Uterus (tissue), 4 donors: ENCODE results near the gene TEX14. TPM values are rescaled to one million over a fixed set of nuclear protein-coding genes. Genes with fewer than 3 reads are reported as not detected.

Experiments used
- DNase-seq, 2 donors: peaks; one replicate each; pipeline ENCODE4 v3.0.0-alpha.2; 2019 to 2020
- H3K27ac ChIP-seq, 2 donors: fragments of 200-600 bp; sonication (generic); 1 replicate in 1 of 2; 2 replicates in 1 of 2; pipeline ENCODE4 v1.5.1; 2016 to 2018
- H3K27me3 ChIP-seq, 2 donors: fragments of 200-600 bp; sonication (generic); one replicate each; pipeline ENCODE4 v1.5.1; 2018 to 2019; ENCODE audit warnings: control low read depth in 1 of 2
- H3K36me3 ChIP-seq, 2 donors: fragments of 200-600 bp; sonication (generic); one replicate each; pipeline ENCODE4 v1.5.1; 2019; ENCODE audit warnings: control low read depth in 1 of 2
- H3K4me1 ChIP-seq, 2 donors: fragments of 200-600 bp; sonication (generic); one replicate each; pipeline ENCODE4 v1.5.1; 2018 to 2019; ENCODE audit warnings: control low read depth in 1 of 2
- H3K4me3 ChIP-seq, 2 donors: fragments of 200-600 bp; sonication (generic); 1 replicate in 1 of 2; 2 replicates in 1 of 2; pipeline ENCODE4 v1.5.1; 2018 to 2019; ENCODE audit warnings: mild to moderate bottlenecking in 1 of 2
- H3K9me3 ChIP-seq, 2 donors: fragments of 200-600 bp; sonication (generic); one replicate each; pipeline ENCODE4 v1.5.1; 2019; ENCODE audit warnings: control low read depth in 1 of 2
- POLR2A ChIP-seq, 2 donors: fragments of 450-650 bp; IDR thresholded peaks; one replicate each; pipeline ENCODE4 v1.6.1; 2016; ENCODE audit warnings: antibody characterized with exemption in 2 of 2, mild to moderate bottlenecking in 1 of 2, moderate library complexity in 1 of 2
- intact Hi-C: fragments of 100-400 bp; cut with DNase I; formaldehyde crosslinking; loops from one replicate; pipeline ENCODE4 v1.15.1; 2023; ENCODE audit warnings: low total_unique reads
- total RNA-seq, 4 donors: library from RNA; depleted of rRNA in 3 of 4; stranded (reverse); fragments of >200 nt in 3 of 4; gene quantifications; one replicate each; pipeline versions ENCODE4 v1.1.0 to v1.2.4, GENCODE V29; 2014 to 2023
- TF ChIP-seq, protein P1 (sequence below), 4 experiments: fragments of 200-600 bp in 2 of 4; fragments of 450-650 bp in 2 of 4; sonication (generic) in 2 of 4; IDR thresholded peaks; one replicate each; pipeline ENCODE4 v1.5.1; 2016 to 2019; ENCODE audit warnings: antibody characterized with exemption in 4 of 4, mild to moderate bottlenecking in 2 of 4, moderate library complexity in 1 of 4
- donor health status: DM: yes; HTN: yes; CAD: no.

TEX14 gene
- total RNA-seq, 4 donors from 2014 or later: 0.28 to 0.55 (median 0.29) TPM; not detected in 1

- H3K27ac ChIP-seq: no peak overlapping the region
- no peak overlapping the region for H3K4me3 ChIP-seq
- intact Hi-C loops: no loop called here
- H3K9me3 ChIP-seq: no peaks in the 10 kb centered on the region
- TF ChIP-seq, protein P1, sequence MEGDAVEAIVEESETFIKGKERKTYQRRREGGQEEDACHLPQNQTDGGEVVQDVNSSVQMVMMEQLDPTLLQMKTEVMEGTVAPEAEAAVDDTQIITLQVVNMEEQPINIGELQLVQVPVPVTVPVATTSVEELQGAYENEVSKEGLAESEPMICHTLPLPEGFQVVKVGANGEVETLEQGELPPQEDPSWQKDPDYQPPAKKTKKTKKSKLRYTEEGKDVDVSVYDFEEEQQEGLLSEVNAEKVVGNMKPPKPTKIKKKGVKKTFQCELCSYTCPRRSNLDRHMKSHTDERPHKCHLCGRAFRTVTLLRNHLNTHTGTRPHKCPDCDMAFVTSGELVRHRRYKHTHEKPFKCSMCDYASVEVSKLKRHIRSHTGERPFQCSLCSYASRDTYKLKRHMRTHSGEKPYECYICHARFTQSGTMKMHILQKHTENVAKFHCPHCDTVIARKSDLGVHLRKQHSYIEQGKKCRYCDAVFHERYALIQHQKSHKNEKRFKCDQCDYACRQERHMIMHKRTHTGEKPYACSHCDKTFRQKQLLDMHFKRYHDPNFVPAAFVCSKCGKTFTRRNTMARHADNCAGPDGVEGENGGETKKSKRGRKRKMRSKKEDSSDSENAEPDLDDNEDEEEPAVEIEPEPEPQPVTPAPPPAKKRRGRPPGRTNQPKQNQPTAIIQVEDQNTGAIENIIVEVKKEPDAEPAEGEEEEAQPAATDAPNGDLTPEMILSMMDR (IDR thresholded peaks at IDR 0.05): no peak
- TF ChIP-seq POLR2A (IDR thresholded peaks at IDR 0.05): no peak
- H3K27me3 ChIP-seq: no peaks in the 10 kb centered on the region
- no peaks in the 10 kb centered on the region for H3K36me3 ChIP-seq
- no peaks in the 10 kb centered on the region for H3K4me1 ChIP-seq
- DNase-seq: no peak
Observed at GRCh38 chr17:58615768-58616659, 75.8 kb downstream of the TEX14 start.

GRCh38 chr17:58614859-58615459 is 76.9 kb downstream of the TEX14 start:
- no peaks in the 10 kb centered on the region for H3K36me3 ChIP-seq
- no peak overlapping the region for H3K4me3 ChIP-seq
- intact Hi-C loops: no loop called here
- TF ChIP-seq, protein P1 (IDR thresholded peaks at IDR 0.05): no peak
- no peak for TF ChIP-seq POLR2A (IDR thresholded peaks at IDR 0.05)
- no peaks in the 10 kb centered on the region for H3K27me3 ChIP-seq
- H3K4me1 ChIP-seq: no peaks in the 10 kb centered on the region
- no peak overlapping the region for H3K27ac ChIP-seq
- no peaks in the 10 kb centered on the region for H3K9me3 ChIP-seq
- no peak for DNase-seq

DNA sequence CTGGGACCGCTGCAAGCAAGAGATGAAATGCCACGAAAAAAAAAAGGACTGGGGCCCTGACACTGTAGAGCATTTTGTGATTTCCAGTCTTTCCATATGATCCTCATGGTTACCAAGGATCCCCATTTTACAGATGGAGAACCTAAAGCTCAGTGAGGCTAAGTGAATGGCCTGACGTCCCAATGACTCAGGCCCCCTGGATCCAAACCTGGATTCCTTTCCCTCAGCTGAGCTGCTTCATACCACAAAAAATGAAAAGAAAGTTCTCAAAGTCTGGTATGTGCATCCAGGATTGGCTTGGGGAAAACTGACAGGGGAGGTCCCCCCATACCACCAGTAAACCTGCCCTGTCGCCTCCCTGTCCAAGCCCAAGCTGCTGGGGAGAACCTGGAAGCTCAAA is 80.5 kb downstream of the TEX14 start:
- Histone ChIP-seq H3K27me3 (no peaks in the 10 kb centered on the region), H3K27ac (no peak overlapping the region), H3K9me3 (no peaks in the 10 kb centered on the region), H3K4me1 (no peaks in the 10 kb centered on the region), H3K4me3 (no peak overlapping the region), H3K36me3 (no peaks in the 10 kb centered on the region)
- TF ChIP-seq, protein P1 (IDR thresholded peaks at IDR 0.05): no peak
- no peak for TF ChIP-seq POLR2A (IDR thresholded peaks at IDR 0.05)
- no peak for DNase-seq
- intact Hi-C loops: no loop called here

DNA sequence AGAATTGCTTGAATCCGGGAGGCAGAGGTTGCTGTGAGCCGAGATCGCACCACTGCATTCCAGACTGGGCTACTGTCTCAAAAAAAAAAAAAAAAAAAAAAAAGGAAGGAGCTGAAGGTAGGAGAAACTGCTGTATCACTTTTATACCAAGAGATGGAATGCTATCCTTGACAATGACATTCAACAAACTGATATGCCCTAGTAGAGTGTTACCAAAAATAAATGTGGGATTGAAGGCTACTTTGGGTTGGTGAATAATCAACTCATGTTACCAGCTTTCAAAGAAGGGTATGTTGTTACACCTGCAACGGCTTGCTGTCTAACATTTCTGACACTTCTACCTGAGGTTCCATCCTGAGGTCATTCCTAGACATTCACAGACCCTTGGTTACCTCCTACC is 84.9 kb downstream of the TEX14 start:
- Histone ChIP-seq H3K27me3 (no peaks in the 10 kb centered on the region), H3K4me1 (no peaks in the 10 kb centered on the region), H3K36me3 (no peaks in the 10 kb centered on the region), H3K4me3 (no peak overlapping the region), H3K27ac (no peak overlapping the region), H3K9me3 (no peaks in the 10 kb centered on the region)
- no peak for DNase-seq
- TF ChIP-seq, protein P1 (IDR thresholded peaks at IDR 0.05): no peak
- TF ChIP-seq POLR2A (IDR thresholded peaks at IDR 0.05): no peak
- intact Hi-C loops: no loop called here

DNA sequence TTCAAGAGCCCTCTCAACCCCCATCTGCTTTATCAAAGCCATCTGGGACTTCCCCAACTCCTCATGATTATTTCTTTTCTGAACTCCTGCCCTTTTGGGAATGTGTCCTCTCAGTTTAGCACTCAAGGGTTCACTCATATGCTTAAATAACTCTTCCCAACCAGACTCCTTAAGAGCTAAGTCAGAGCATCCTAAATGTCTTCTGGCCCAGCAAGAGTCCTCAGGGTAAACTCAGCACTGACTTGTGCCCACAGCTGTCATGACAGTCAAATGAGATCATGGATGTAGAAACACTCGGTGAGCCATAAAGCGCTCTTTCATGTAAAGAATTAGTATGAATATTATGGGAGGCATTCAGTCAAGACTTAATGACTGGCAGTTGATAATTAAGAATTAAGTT is 85.9 kb downstream of the TEX14 start:
- Histone ChIP-seq H3K4me3 (no peak overlapping the region), H3K27ac (no peak overlapping the region), H3K4me1 (no peaks in the 10 kb centered on the region), H3K27me3 (no peaks in the 10 kb centered on the region), H3K9me3 (no peaks in the 10 kb centered on the region), H3K36me3 (no peaks in the 10 kb centered on the region)
- DNase-seq: no peak
- intact Hi-C loops: no loop called here
- no peak for TF ChIP-seq POLR2A (IDR thresholded peaks at IDR 0.05)
- TF ChIP-seq, protein P1 (IDR thresholded peaks at IDR 0.05): no peak
